Spleen (tissue), 11 donors: ENCODE measurements around the gene TMEM200C. TPM values are rescaled to one million over a fixed set of nuclear protein-coding genes. Genes with fewer than 3 reads are reported as not detected.

Source experiments
- DNase-seq: peaks from one replicate; pipeline ENCODE4 v3.0.0-alpha.2; 2020
- H3K27ac ChIP-seq, 8 donors: fragments of 200-600 bp; sonication (generic) in 7 of 8; 1 replicate in 4 of 8; 2 replicates in 4 of 8; pipeline versions ENCODE4 v1.5.0 to v1.8.0; 2016 to 2021; ENCODE audit warnings: inconsistent platforms in 4 of 8, mild to moderate bottlenecking in 4 of 8, moderate library complexity in 1 of 8
- H3K27me3 ChIP-seq, 7 donors: fragments of 200-600 bp; sonication (generic) in 6 of 7; replicated peaks in 1 of 7; 1 replicate in 4 of 7; 2 replicates in 3 of 7; pipeline versions ENCODE4 v1.5.0 to v1.8.0; 2016 to 2021; ENCODE audit warnings: inconsistent platforms in 3 of 7, mild to moderate bottlenecking in 1 of 7
- H3K36me3 ChIP-seq, 6 donors: fragments of 200-600 bp; sonication (generic) in 5 of 6; 1 replicate in 4 of 6; 2 replicates in 2 of 6; pipeline versions ENCODE4 v1.5.0 to v1.8.0; 2016 to 2021; ENCODE audit warnings: inconsistent platforms in 2 of 6
- H3K4me1 ChIP-seq, 6 donors: fragments of 200-600 bp; sonication (generic) in 5 of 6; 1 replicate in 3 of 6; 2 replicates in 3 of 6; pipeline versions ENCODE4 v1.5.0 to v1.8.0; 2016 to 2021; ENCODE audit warnings: inconsistent platforms in 3 of 6
- H3K4me3 ChIP-seq, 8 donors: fragments of 200-600 bp; sonication (generic) in 7 of 8; 1 replicate in 4 of 8; 2 replicates in 4 of 8; pipeline versions ENCODE4 v1.5.0 to v1.8.0; 2016 to 2021; ENCODE audit warnings: inconsistent platforms in 4 of 8, mild to moderate bottlenecking in 4 of 8, moderate library complexity in 2 of 8
- H3K9me3 ChIP-seq, 8 donors: fragments of 200-600 bp; sonication (generic) in 7 of 8; 1 replicate in 4 of 8; 2 replicates in 4 of 8; pipeline versions ENCODE4 v1.5.0 to v1.8.0; 2016 to 2021; ENCODE audit warnings: inconsistent platforms in 4 of 8
- CTCF ChIP-seq, 11 experiments: fragments of 200-600 bp in 7 of 11; fragments of 450-650 bp in 4 of 11; sonication (generic) in 4 of 11; IDR thresholded peaks in 8 of 11; conservative IDR thresholded peaks in 3 of 11; 1 replicate in 7 of 11; 2 replicates in 4 of 11; pipeline versions ENCODE4 v1.4.0 to v1.8.0; 2016 to 2021; ENCODE audit warnings: antibody characterized with exemption in 11 of 11, inconsistent platforms in 4 of 11, mild to moderate bottlenecking in 1 of 11
- POLR2A ChIP-seq, 3 donors: fragments of 450-650 bp; IDR thresholded peaks; one replicate each; pipeline ENCODE4 v1.5.1; 2017; ENCODE audit warnings: antibody characterized with exemption in 3 of 3, mild to moderate bottlenecking in 1 of 3
- POLR2AphosphoS5 ChIP-seq, 3 donors: sonication (generic); formaldehyde crosslinking; IDR thresholded peaks; one replicate each; pipeline ENCODE4 v1.5.1; 2017; ENCODE audit warnings: antibody characterized with exemption in 3 of 3
- WGBS, 5 donors: extraction: QIAGEN DNeasy Blood & Tissue Kit in 3 of 5; methylation state at CpG; one replicate each; pipeline versions ENCODE4 v1.1.5 to v1.1.7; 2013 to 2018; 5-methylcytosine and 5-hydroxymethylcytosine counted together
- intact Hi-C: fragments of 100-400 bp; cut with DNase I; formaldehyde crosslinking; loops from one replicate; pipeline ENCODE4 v1.15.0; 2023; ENCODE audit warnings: low total_unique reads
- polyA plus RNA-seq, 3 donors: library from polyadenylated mRNA; stranded (reverse); fragments of 200-250 nt; gene quantifications; one replicate each; pipeline ENCODE4 v1.2.1, GENCODE V29; 2013
- total RNA-seq, 7 donors: library from RNA; depleted of rRNA in 3 of 7; stranded (reverse); fragments of >200 nt in 3 of 7; fragmentation: NEBNext Ultra II Directional in 4 of 7; extraction: Animal tissue kit (Norgen Biotek cat#: 25700) in 4 of 7; gene quantifications; one replicate each; pipeline versions ENCODE4 v1.1.0 to v1.2.1, GENCODE V29; 2016 to 2021
- donor health status: healthy with polysubstance abuse.
- donor health status: DM: no; HTN: no; CAD: no; lungs with moderate emphysema.
- donor health status: DM: no; HTN: no; CAD: no.
- donor health status: Bipolar disorder and iron deficiency.
- donor health status: healthy.
- donor health status: DM: no; HTN: no; CAD: no.
- donor health status: DM: yes; HTN: yes; CAD: no.

The TMEM200C gene
- total and polyA plus RNA-seq, 10 donors, result 0.09 to 2.5 (median 0.93) TPM

DNA sequence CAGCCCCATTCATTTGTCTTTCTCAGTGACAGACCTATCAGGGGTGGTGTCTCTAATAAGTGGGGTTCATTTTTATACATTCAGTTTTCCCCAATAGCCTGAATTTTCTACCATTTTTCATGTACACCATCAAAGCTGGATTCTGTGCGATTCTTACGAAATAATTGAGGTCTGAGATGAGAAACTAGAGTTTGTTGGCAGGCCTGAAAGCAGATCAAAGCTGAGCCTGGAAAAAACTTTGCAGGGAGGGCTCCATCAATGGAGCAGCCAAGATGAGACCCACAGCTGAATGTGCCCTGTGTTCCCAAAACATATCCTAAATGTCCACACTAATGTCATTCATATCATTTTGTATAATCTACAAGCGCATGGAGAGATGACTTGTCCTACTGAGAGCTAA, 4.5 kb upstream of the TMEM200C start:
- WGBS, 5 donors, result 86 to 97% (median 94%) methylated on average over 3 of the region's 3 CpGs
- Histone ChIP-seq H3K36me3 (no peaks in the 10 kb centered on the region), H3K27me3 (peaks cover under 1 to 58% (median 42%) of the 10 kb centered on the region in 7 donors), H3K4me3 (no peak overlapping the region), H3K4me1 (peaks cover 0 to 13% (median 7%) of the 10 kb centered on the region in 6 donors), H3K9me3 (no peaks in the 10 kb centered on the region), H3K27ac (no peak overlapping the region)
- DNase-seq, result no peak
- intact Hi-C loops, result no loop called here
- TF ChIP-seq POLR2AphosphoS5 (IDR thresholded peaks at IDR 0.05) (no peak), CTCF (IDR thresholded peaks at IDR 0.05 in 8 of 11, conservative IDR thresholded peaks at IDR 0.05 in 3 of 11) (no peak), POLR2A (IDR thresholded peaks at IDR 0.05) (no peak)

- Histone ChIP-seq H3K4me3 (peak overlapping the region; percentile 27 to 67 (median 42)), H3K27me3 (peaks cover 5 to 82% (median 67%) of the 10 kb centered on the region in 7 donors), H3K36me3 (no peaks in the 10 kb centered on the region), H3K4me1 (peaks cover 0 to 31% (median 14%) of the 10 kb centered on the region in 6 donors), H3K9me3 (no peaks in the 10 kb centered on the region), H3K27ac (peak overlapping the region; percentile 19 to 80 (median 73))
- WGBS, 5 donors, result 3 to 9% (median 4%) methylated on average over 30 to 41 of the region's 41 CpGs
- intact Hi-C loops, result no loop called here
- peak; percentile 75 for DNase-seq
- TF ChIP-seq POLR2AphosphoS5 (IDR thresholded peaks at IDR 0.05) (peak in 2 of 3 donors; percentile 60 to 72), CTCF (IDR thresholded peaks at IDR 0.05 in 8 of 11, conservative IDR thresholded peaks at IDR 0.05 in 3 of 11) (no peak)
Observed at GRCh38 chr18:5895876-5896740, 786 bp upstream of the TMEM200C start.

- peaks cover 5 to 96% (median 76%) of the 10 kb centered on the region in 7 donors for H3K27me3 ChIP-seq
- H3K4me1 ChIP-seq, result peaks cover 0 to 44% (median 20%) of the 10 kb centered on the region in 6 donors
- H3K4me3 ChIP-seq, result peak overlapping the region; percentile 28 to 67 (median 42)
- DNase-seq, result peak; percentile 66
- no peak for TF ChIP-seq POLR2A (IDR thresholded peaks at IDR 0.05)
- TF ChIP-seq POLR2AphosphoS5 (IDR thresholded peaks at IDR 0.05), result no peak
- TF ChIP-seq CTCF (IDR thresholded peaks at IDR 0.05 in 8 of 11, conservative IDR thresholded peaks at IDR 0.05 in 3 of 11), result no peak
- H3K9me3 ChIP-seq, result no peaks in the 10 kb centered on the region
- intact Hi-C loops, result no loop called here
- WGBS, 5 donors, result 2 to 5% (median 4%) methylated on average over 19 to 56 of the region's 56 CpGs
- H3K27ac ChIP-seq, result peak overlapping the region in 7 of 8 donors; percentile 51 to 80 (median 76)
- no peaks in the 10 kb centered on the region for H3K36me3 ChIP-seq
Observed at GRCh38 chr18:5894611-5895298, 567 bp downstream of the TMEM200C start.
